Right kidney (tissue), 9 donors: Measurements from ENCODE around the gene PABPC5.

Experiments used
- DNase-seq: peaks from one replicate; pipeline ENCODE4 v3.0.0-alpha.2; 2016
- long read RNA-seq, 8 donors: transcript quantifications; one replicate each; lab custom pipeline, GENCODE V29; 2026

Gene PABPC5
- long read RNA-seq, donor 1, partial matches to known transcripts, result 0 of 6 reads
- long read RNA-seq, donor 1, other reads (novel, unspliced or antisense), result 0 of 6 reads
- long read RNA-seq, donor 2, partial matches to known transcripts, result 0 of 1 reads
- long read RNA-seq, donor 2, other reads (novel, unspliced or antisense), result 0 of 1 reads
- long read RNA-seq, donor 3, partial matches to known transcripts, result 0 of 1 reads
- long read RNA-seq, donor 3, other reads (novel, unspliced or antisense), result 0 of 1 reads
- long read RNA-seq, donor 4, partial matches to known transcripts, result 0 of 4 reads
- long read RNA-seq, donor 4, other reads (novel, unspliced or antisense), result 0 of 4 reads
- long read RNA-seq, donor 5, partial matches to known transcripts, result 0 of 1 reads
- long read RNA-seq, donor 5, other reads (novel, unspliced or antisense), result 0 of 1 reads
- long read RNA-seq, donor 6, partial matches to known transcripts, result 0 of 1 reads
- long read RNA-seq, donor 6, other reads (novel, unspliced or antisense), result 0 of 1 reads
- long read RNA-seq, donor 7, partial matches to known transcripts, result 0 of 4 reads
- long read RNA-seq, donor 7, other reads (novel, unspliced or antisense), result 0 of 4 reads
- long read RNA-seq, donor 8, result 0 reads

DNA sequence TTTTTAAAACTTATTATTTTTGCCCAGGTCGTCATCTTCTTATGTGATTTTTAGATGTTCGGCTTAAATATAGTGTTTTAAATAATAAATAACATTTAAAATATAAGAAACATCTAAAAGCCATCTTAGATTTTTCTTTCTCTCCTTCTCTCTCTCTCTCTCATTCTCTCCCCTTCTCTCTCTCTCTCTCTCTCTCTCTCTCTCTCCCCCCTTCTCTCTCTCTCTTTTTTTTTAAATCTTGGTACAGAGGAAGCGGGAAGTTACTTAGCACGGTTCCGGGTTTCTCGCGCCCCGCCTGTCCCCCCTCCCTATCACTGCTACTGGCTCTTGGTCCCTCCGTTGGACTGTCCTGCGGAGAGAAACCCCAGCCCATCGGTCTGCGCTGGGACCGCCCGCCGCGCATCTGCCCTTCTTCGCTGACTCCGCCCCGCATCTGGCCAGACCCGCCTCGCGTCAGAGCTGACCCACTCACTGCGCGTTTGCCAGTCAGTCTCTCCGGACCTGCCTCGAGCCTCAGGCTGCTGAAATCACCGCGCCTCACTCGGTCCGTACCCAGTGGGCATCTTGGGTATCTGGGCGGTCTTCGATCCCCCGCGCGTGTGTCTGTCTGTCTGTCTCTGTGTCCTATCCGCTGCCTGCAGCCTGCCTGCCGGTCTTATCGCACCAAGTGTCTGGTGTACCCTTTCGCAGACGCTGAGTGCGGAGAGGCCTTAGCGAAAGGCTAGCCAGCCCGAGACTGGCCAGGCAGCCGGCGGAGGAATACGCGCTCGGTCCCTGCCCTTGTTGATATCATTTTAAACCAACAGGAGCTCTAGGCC lies at the start of gene PABPC5:
PABPC5 (plus strand) TSS at position 489 of the 818 bp plus-strand sequence. CDS start 739 bp downstream, outside the sequence.
- peak; percentile 82 for DNase-seq

DNA sequence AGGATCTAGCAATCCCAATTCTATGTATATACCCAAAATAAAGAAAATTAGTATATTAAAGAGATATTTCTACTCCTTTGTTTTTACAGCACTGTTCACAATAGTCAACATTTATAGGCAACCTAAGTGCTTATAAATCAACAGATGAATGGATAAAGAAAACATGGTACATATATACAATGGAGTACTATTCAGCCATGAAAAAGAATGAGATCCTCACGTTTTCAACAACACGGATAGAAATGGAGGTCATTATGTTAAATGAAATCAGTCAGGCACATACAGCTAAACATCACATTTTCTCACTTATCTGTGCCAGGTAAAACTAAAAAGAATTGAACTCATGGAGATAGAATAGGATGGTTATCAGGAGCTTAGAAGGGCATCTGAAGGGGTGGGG lies 45.6 kb upstream of the PABPC5 start:
- DNase-seq, result no peak

DNA sequence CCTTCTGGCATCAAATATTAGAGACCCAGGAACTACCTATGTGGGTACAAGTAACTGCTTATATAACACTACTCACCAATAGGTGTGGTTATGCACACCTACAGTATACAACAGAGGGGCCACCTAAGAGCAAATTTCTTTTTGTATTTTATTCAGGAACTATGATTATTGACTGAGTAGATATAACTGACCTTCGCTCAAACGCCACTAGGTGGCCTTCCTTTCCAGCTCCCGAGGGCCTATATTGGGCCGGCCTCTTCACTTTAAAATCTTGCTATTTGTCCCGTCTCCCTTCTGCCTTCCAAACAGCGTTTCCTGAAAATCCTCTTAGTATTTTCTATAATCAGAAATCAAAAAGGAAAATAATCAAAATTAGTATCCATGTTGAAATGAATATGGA lies 19.9 kb upstream of the PABPC5 start:
- DNase-seq, result no peak

DNA sequence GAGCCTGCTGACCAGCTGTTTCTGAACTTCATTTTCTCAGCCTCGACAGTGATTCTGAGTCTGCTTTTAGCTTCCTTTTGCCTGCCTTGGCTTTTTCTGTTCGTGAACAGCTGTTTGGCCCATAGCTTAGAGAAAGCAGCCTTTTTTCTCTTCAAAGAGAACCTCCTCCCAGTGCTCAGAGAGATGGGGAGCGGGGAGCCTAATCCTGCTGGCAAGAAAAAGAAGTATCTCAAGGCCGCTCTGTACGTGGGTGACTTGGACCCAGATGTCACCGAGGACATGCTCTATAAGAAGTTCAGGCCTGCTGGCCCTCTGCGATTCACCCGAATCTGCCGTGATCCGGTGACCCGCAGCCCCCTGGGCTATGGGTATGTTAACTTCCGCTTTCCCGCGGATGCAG lies 756 bp downstream of the PABPC5 start:
- DNase-seq, result no peak
